ENCODE data around the gene AK8.

Gene AK8

GRCh38 chr9:132905726-132906125 lies 27.6 kb upstream of the AK8 start:
- TF ChIP-seq CTCF (conservative IDR thresholded peaks at IDR 0.05; ENCODE audit: low read length) = no peak
- no peak for TF ChIP-seq EZH2phosphoT487 (IDR thresholded peaks at IDR 0.05; ENCODE audit: borderline replicate concordance)
- no peaks in the 10 kb centered on the region for H3K79me2 ChIP-seq (ENCODE audit: insufficient read depth, low read length)

GRCh38 chr9:132903574-132904492 lies 25.7 kb upstream of the AK8 start:
- no peaks in the 10 kb centered on the region for H3F3A ChIP-seq (ENCODE audit: low read depth)
- no peaks in the 10 kb centered on the region for H3K79me2 ChIP-seq (ENCODE audit: insufficient read depth, low read length)
- no peak overlapping the region for H3K4me2 ChIP-seq (ENCODE audit: low read depth, low read length, poor library complexity, severe bottlenecking)
- peaks cover 10% of the 10 kb centered on the region for H3K4me1 ChIP-seq (ENCODE audit: insufficient read depth, low read length, poor library complexity, severe bottlenecking)
- no peaks in the 10 kb centered on the region for H4K20me1 ChIP-seq (ENCODE audit: insufficient read depth, low read length, poor library complexity, severe bottlenecking)
- H3K4me3 ChIP-seq (ENCODE audit: low read length, poor library complexity, severe bottlenecking) = no peak overlapping the region
- H3K9me3 ChIP-seq (ENCODE audit: insufficient read depth, low read depth, low read length) = no peaks in the 10 kb centered on the region
- H3K36me3 ChIP-seq (ENCODE audit: insufficient read depth, low read length) = peaks cover 13% of the 10 kb centered on the region; the same call in 1 of the 2 replicates
- H2AFZ ChIP-seq (ENCODE audit: low read length) = no peak overlapping the region
- TF ChIP-seq CTCF (conservative IDR thresholded peaks at IDR 0.05; ENCODE audit: low read length) (no peak), EZH2phosphoT487 (IDR thresholded peaks at IDR 0.05; ENCODE audit: borderline replicate concordance) (no peak)
- no peaks in the 10 kb centered on the region for H3K9me2 ChIP-seq (replicated peaks; ENCODE audit: low read depth, low read length)
- H3K9ac ChIP-seq (ENCODE audit: low read depth, low read length, poor library complexity, severe bottlenecking) = no peak overlapping the region
- H3K27me3 ChIP-seq (ENCODE audit: insufficient read depth, low read length, poor library complexity, severe bottlenecking) = no peaks in the 10 kb centered on the region

More at GRCh38 chr9:132905726-132906125, 27.6 kb upstream of the AK8 start:
- H3F3A ChIP-seq (ENCODE audit: low read depth) = no peaks in the 10 kb centered on the region
- no peak overlapping the region for H3K4me3 ChIP-seq (ENCODE audit: low read length, poor library complexity, severe bottlenecking)
- no peaks in the 10 kb centered on the region for H4K20me1 ChIP-seq (ENCODE audit: insufficient read depth, low read length, poor library complexity, severe bottlenecking)
- H3K4me1 ChIP-seq (ENCODE audit: insufficient read depth, low read length, poor library complexity, severe bottlenecking) = peaks cover 10% of the 10 kb centered on the region
- peaks cover 25% of the 10 kb centered on the region; the same call in 1 of the 2 replicates for H3K36me3 ChIP-seq (ENCODE audit: insufficient read depth, low read length)
- H3K9ac ChIP-seq (ENCODE audit: low read depth, low read length, poor library complexity, severe bottlenecking) = no peak overlapping the region
- no peaks in the 10 kb centered on the region for H3K9me3 ChIP-seq (ENCODE audit: insufficient read depth, low read depth, low read length)
- H2AFZ ChIP-seq (ENCODE audit: low read length) = no peak overlapping the region
- H3K27me3 ChIP-seq (ENCODE audit: insufficient read depth, low read length, poor library complexity, severe bottlenecking) = no peaks in the 10 kb centered on the region
- H3K4me2 ChIP-seq (ENCODE audit: low read depth, low read length, poor library complexity, severe bottlenecking) = no peak overlapping the region
- no peaks in the 10 kb centered on the region for H3K9me2 ChIP-seq (replicated peaks; ENCODE audit: low read depth, low read length)

GRCh38 chr9:132901858-132902831 lies 24.1 kb upstream of the AK8 start:
- Histone ChIP-seq H3K9ac (ENCODE audit: low read depth, low read length, poor library complexity, severe bottlenecking) (peak overlapping the region; percentile 28), H3K4me1 (ENCODE audit: insufficient read depth, low read length, poor library complexity, severe bottlenecking) (peaks cover 10% of the 10 kb centered on the region), H3K4me2 (ENCODE audit: low read depth, low read length, poor library complexity, severe bottlenecking) (no peak overlapping the region), H3K79me2 (ENCODE audit: insufficient read depth, low read length) (no peaks in the 10 kb centered on the region), H3K27me3 (ENCODE audit: insufficient read depth, low read length, poor library complexity, severe bottlenecking) (no peaks in the 10 kb centered on the region), H3K9me2 (replicated peaks; ENCODE audit: low read depth, low read length) (no peaks in the 10 kb centered on the region), H3K36me3 (ENCODE audit: insufficient read depth, low read length) (peaks cover 21% of the 10 kb centered on the region; the same call in 1 of the 2 replicates), H3K9me3 (ENCODE audit: insufficient read depth, low read depth, low read length) (no peaks in the 10 kb centered on the region), H3K4me3 (ENCODE audit: low read length, poor library complexity, severe bottlenecking) (no peak overlapping the region), H3F3A (ENCODE audit: low read depth) (no peaks in the 10 kb centered on the region), H2AFZ (ENCODE audit: low read length) (no peak overlapping the region), H4K20me1 (ENCODE audit: insufficient read depth, low read length, poor library complexity, severe bottlenecking) (no peaks in the 10 kb centered on the region)
- TF ChIP-seq CTCF (conservative IDR thresholded peaks at IDR 0.05; ENCODE audit: low read length) (peak; percentile 96), EZH2phosphoT487 (IDR thresholded peaks at IDR 0.05; ENCODE audit: borderline replicate concordance) (no peak)

All from Loucy (cell line).